ENCODE data around the gene ME3.

GRCh38 chr11:86571273-86571948, 101.0 kb downstream of the ME3 start:
- no peak for TF ChIP-seq MAX (IDR thresholded peaks at IDR 0.05)
- TF ChIP-seq CTCF (IDR thresholded peaks at IDR 0.05; ENCODE audit: low read depth, low read length, missing input control) = peak; percentile 47
- TF ChIP-seq ATF3 (IDR thresholded peaks at IDR 0.05) = no peak
- TF ChIP-seq ZBTB33 (IDR thresholded peaks at IDR 0.05) = no peak
- no peak for TF ChIP-seq RXRA (IDR thresholded peaks at IDR 0.05)
- TF ChIP-seq TAF1 (conservative IDR thresholded peaks at IDR 0.05) = no peak
- TF ChIP-seq YY1 (IDR thresholded peaks at IDR 0.05) = no peak
- TF ChIP-seq SP1 (IDR thresholded peaks at IDR 0.05) = no peak
- TF ChIP-seq JUND (IDR thresholded peaks at IDR 0.05) = no peak
- no peak for TF ChIP-seq REST (IDR thresholded peaks at IDR 0.05)
- TF ChIP-seq GABPA (IDR thresholded peaks at IDR 0.05 in 1 of 2, conservative IDR thresholded peaks at IDR 0.05 in 1 of 2) = no peak

Data from liver (tissue), 3 donors.